HEK293 (cell line): ENCODE data around the gene PIP4K2A.

ENCODE experiments used
- BCL11A ChIP-seq: fragments of 450-650 bp; formaldehyde crosslinking; IDR thresholded peaks from 2 replicates; pipeline ENCODE4 v1.5.1; 2016; ENCODE audit warnings: low read depth, missing biosample characterization, missing genetic modification characterization
- BCL11B ChIP-seq: fragments of 450-650 bp; formaldehyde crosslinking; IDR thresholded peaks from 2 replicates; pipeline ENCODE4 v1.5.1; 2016; ENCODE audit warnings: low read depth, missing biosample characterization, missing genetic modification characterization
- GLI2 ChIP-seq: fragments of 450-650 bp; formaldehyde crosslinking; IDR thresholded peaks from 2 replicates; pipeline ENCODE4; 2017; ENCODE audit warnings: missing biosample characterization, missing genetic modification characterization, low read depth, borderline replicate concordance
- KLF16 ChIP-seq: fragments of 450-650 bp; formaldehyde crosslinking; IDR thresholded peaks from 2 replicates; pipeline ENCODE4 v1.5.1; 2017; ENCODE audit warnings: missing biosample characterization, missing genetic modification characterization
- MEIS1 ChIP-seq: sonication (generic); formaldehyde crosslinking; IDR thresholded peaks from 2 replicates; pipeline ENCODE4 v1.8.1; 2022; ENCODE audit warnings: missing genetic modification reagents, mild to moderate bottlenecking, borderline replicate concordance
- MZF1 ChIP-seq: fragments of 450-650 bp; formaldehyde crosslinking; IDR thresholded peaks from 2 replicates; pipeline ENCODE4 v1.5.1; 2017; ENCODE audit warnings: missing biosample characterization, missing genetic modification characterization, borderline replicate concordance
- PRDM1 ChIP-seq: fragments of 450-650 bp; formaldehyde crosslinking; IDR thresholded peaks from 2 replicates; pipeline ENCODE4; 2016; ENCODE audit warnings: missing biosample characterization, missing genetic modification characterization
- REPIN1 ChIP-seq: fragments of 450-650 bp; formaldehyde crosslinking; IDR thresholded peaks from 2 replicates; pipeline ENCODE4 v1.5.1; 2017; ENCODE audit warnings: missing biosample characterization, missing genetic modification characterization, low read depth
- SETDB1 ChIP-seq: IDR thresholded peaks from one replicate; pipeline ENCODE4 v1.6.1; 2017; ENCODE audit warnings: mild to moderate bottlenecking, low read length, moderate library complexity, mixed read lengths; ENCODE audit not compliant: insufficient read length
- YY2 ChIP-seq: fragments of 450-650 bp; formaldehyde crosslinking; IDR thresholded peaks from 2 replicates; pipeline ENCODE4 v1.5.1; 2016; ENCODE audit warnings: missing biosample characterization, missing genetic modification characterization
- ZBTB44 ChIP-seq: fragments of 450-650 bp; IDR thresholded peaks from 2 replicates; pipeline ENCODE4 v1.5.1; 2018; ENCODE audit warnings: missing biosample characterization, mild to moderate bottlenecking, missing genetic modification characterization
- ZBTB6 ChIP-seq: fragments of 450-650 bp; formaldehyde crosslinking; IDR thresholded peaks from 2 replicates; pipeline ENCODE4 v1.5.1; 2017; ENCODE audit warnings: missing biosample characterization, missing genetic modification characterization
- ZNF132 ChIP-seq: fragments of 450-650 bp; formaldehyde crosslinking; IDR thresholded peaks from 2 replicates; pipeline ENCODE4 v1.5.1; 2017; ENCODE audit warnings: missing biosample characterization, missing genetic modification characterization, borderline replicate concordance
- ZNF146 ChIP-seq: fragments of 450-650 bp; formaldehyde crosslinking; IDR thresholded peaks from 2 replicates; pipeline ENCODE4 v1.5.1; 2016; ENCODE audit warnings: missing biosample characterization, missing genetic modification characterization
- ZNF155 ChIP-seq: fragments of 450-650 bp; formaldehyde crosslinking; IDR thresholded peaks from 2 replicates; pipeline ENCODE4 v1.5.1; 2016; ENCODE audit warnings: missing biosample characterization, missing genetic modification characterization
- ZNF169 ChIP-seq: fragments of 450-650 bp; formaldehyde crosslinking; IDR thresholded peaks from 2 replicates; pipeline ENCODE4 v1.5.1; 2016; ENCODE audit warnings: missing biosample characterization, missing genetic modification characterization
- ZNF174 ChIP-seq: fragments of 450-650 bp; formaldehyde crosslinking; IDR thresholded peaks from 2 replicates; pipeline ENCODE4 v1.5.0; 2017; ENCODE audit warnings: missing biosample characterization, mild to moderate bottlenecking, missing genetic modification characterization
- ZNF175 ChIP-seq: fragments of 450-650 bp; formaldehyde crosslinking; IDR thresholded peaks from 2 replicates; pipeline ENCODE4 v1.5.1; 2016; ENCODE audit warnings: missing biosample characterization, missing genetic modification characterization
- ZNF23 ChIP-seq: fragments of 450-650 bp; formaldehyde crosslinking; IDR thresholded peaks from 2 replicates; pipeline ENCODE4 v1.5.1; 2016; ENCODE audit warnings: missing biosample characterization, missing genetic modification characterization, borderline replicate concordance
- ZNF335 ChIP-seq: fragments of 450-650 bp; formaldehyde crosslinking; conservative IDR thresholded peaks from 2 replicates; pipeline ENCODE4 v1.5.1; 2016; ENCODE audit warnings: missing biosample characterization, missing genetic modification characterization
- ZNF398 ChIP-seq: fragments of 450-650 bp; formaldehyde crosslinking; IDR thresholded peaks from 2 replicates; pipeline ENCODE4 v1.5.1; 2017; ENCODE audit warnings: missing biosample characterization, missing genetic modification characterization
- ZNF426 ChIP-seq: fragments of 450-650 bp; formaldehyde crosslinking; IDR thresholded peaks from 2 replicates; pipeline ENCODE4 v1.5.1; 2017; ENCODE audit warnings: missing biosample characterization, missing genetic modification characterization, mild to moderate bottlenecking, inconsistent platforms, moderate library complexity
- ZNF501 ChIP-seq: fragments of 450-650 bp; formaldehyde crosslinking; IDR thresholded peaks from 2 replicates; pipeline ENCODE4 v1.5.1; 2016; ENCODE audit warnings: missing biosample characterization, missing genetic modification characterization
- ZNF544 ChIP-seq: fragments of 450-650 bp; formaldehyde crosslinking; IDR thresholded peaks from 2 replicates; pipeline ENCODE4 v1.5.0; 2017; ENCODE audit warnings: missing biosample characterization, missing genetic modification characterization
- ZNF558 ChIP-seq: fragments of 450-650 bp; formaldehyde crosslinking; IDR thresholded peaks from 2 replicates; pipeline ENCODE4 v1.5.1; 2016; ENCODE audit warnings: missing biosample characterization, missing genetic modification characterization
- ZNF561 ChIP-seq: fragments of 450-650 bp; IDR thresholded peaks from 2 replicates; pipeline ENCODE4 v1.5.1; 2018; ENCODE audit warnings: missing biosample characterization, missing genetic modification characterization, borderline replicate concordance
- ZNF571 ChIP-seq: fragments of 450-650 bp; formaldehyde crosslinking; IDR thresholded peaks from 2 replicates; pipeline ENCODE4 v1.5.0; 2017; ENCODE audit warnings: missing biosample characterization, missing genetic modification characterization
- ZNF585B ChIP-seq: fragments of 450-650 bp; formaldehyde crosslinking; IDR thresholded peaks from 2 replicates; pipeline ENCODE4 v1.5.1; 2016; ENCODE audit warnings: missing biosample characterization, missing genetic modification characterization
- ZNF596 ChIP-seq: fragments of 450-650 bp; IDR thresholded peaks from 2 replicates; pipeline ENCODE4 v1.5.0; 2018; ENCODE audit warnings: missing biosample characterization, mild to moderate bottlenecking, missing genetic modification characterization, moderate library complexity
- ZNF623 ChIP-seq: fragments of 450-650 bp; formaldehyde crosslinking; IDR thresholded peaks from 2 replicates; pipeline ENCODE4 v1.5.1; 2016; ENCODE audit warnings: missing biosample characterization, missing genetic modification characterization
- ZNF624 ChIP-seq: fragments of 450-650 bp; formaldehyde crosslinking; IDR thresholded peaks from 2 replicates; pipeline ENCODE4 v1.5.1; 2017; ENCODE audit warnings: missing biosample characterization, missing genetic modification characterization
- ZNF654 ChIP-seq: fragments of 450-650 bp; formaldehyde crosslinking; IDR thresholded peaks from 2 replicates; pipeline ENCODE4 v1.5.1; 2016; ENCODE audit warnings: low read depth, missing biosample characterization, missing genetic modification characterization
- ZNF664 ChIP-seq: fragments of 450-650 bp; formaldehyde crosslinking; IDR thresholded peaks from 2 replicates; pipeline ENCODE4 v1.5.1; 2016; ENCODE audit warnings: missing biosample characterization, missing genetic modification characterization
- ZNF677 ChIP-seq: fragments of 450-650 bp; IDR thresholded peaks from 2 replicates; pipeline ENCODE4 v1.5.0; 2018; ENCODE audit warnings: missing biosample characterization, mild to moderate bottlenecking, missing genetic modification characterization, moderate library complexity
- ZNF785 ChIP-seq: fragments of 450-650 bp; formaldehyde crosslinking; IDR thresholded peaks from 2 replicates; pipeline ENCODE4 v1.5.1; 2016; ENCODE audit warnings: missing biosample characterization, missing genetic modification characterization
- ZNF791 ChIP-seq: fragments of 450-650 bp; formaldehyde crosslinking; IDR thresholded peaks from 2 replicates; pipeline ENCODE4 v1.5.1; 2016; ENCODE audit warnings: missing biosample characterization, missing genetic modification characterization
- ZSCAN16 ChIP-seq: fragments of 450-650 bp; formaldehyde crosslinking; IDR thresholded peaks from 2 replicates; pipeline ENCODE4 v1.5.1; 2016; ENCODE audit warnings: missing biosample characterization, missing genetic modification characterization

The PIP4K2A gene

GRCh38 chr10:22599636-22600228 lies 114.6 kb downstream of the PIP4K2A start (continued):
- TF ChIP-seq ZNF677 (tag by site-specific recombination) (no peak), ZNF146 (tag by site-specific recombination) (peak; percentile 6; the same call in 1 of the 2 replicates), ZNF426 (no peak), ZBTB6 (tag by site-specific recombination) (no peak), ZNF561 (tag by site-specific recombination) (peak; percentile 81), ZNF335 (peak; percentile 49), ZNF585B (no peak), ZNF558 (no peak), BCL11B (tag by site-specific recombination) (no peak; the same call in 1 of the 2 replicates), ZNF169 (no peak), ZNF596 (peak; percentile 66), ZBTB44 (tag by site-specific recombination) (peak; percentile 25; the same call in 1 of the 2 replicates), ZNF664 (tag by site-specific recombination) (peak; percentile 52; the same call in 1 of the 2 replicates), MEIS1 (CRISPR knock-in tag) (no peak), BCL11A (tag by site-specific recombination) (no peak), ZNF623 (tag by site-specific recombination) (no peak), ZSCAN16 (tag by site-specific recombination) (no peak; the same call in 1 of the 2 replicates), REPIN1 (tag by site-specific recombination) (no peak), ZNF654 (tag by site-specific recombination) (no peak), ZNF132 (tag by site-specific recombination) (no peak), ZNF791 (tag by site-specific recombination) (no peak), PRDM1 (tag by site-specific recombination) (peak; percentile 57; the same call in 1 of the 2 replicates), ZNF571 (no peak), YY2 (no peak), ZNF23 (tag by site-specific recombination) (no peak), MZF1 (no peak; the same call in none of the 2 replicates), ZNF398 (peak; percentile 47; the same call in 1 of the 2 replicates), ZNF785 (tag by site-specific recombination) (no peak), ZNF174 (tag by site-specific recombination) (no peak), KLF16 (no peak), ZNF624 (tag by site-specific recombination) (no peak), ZNF501 (tag by site-specific recombination) (no peak), ZNF155 (tag by site-specific recombination) (no peak), ZNF544 (tag by site-specific recombination) (no peak), ZNF175 (tag by site-specific recombination) (no peak), GLI2 (tag by site-specific recombination) (peak; percentile 85), SETDB1 (no peak)
